Sigmoid colon (tissue), 7 donors: ENCODE results near the gene SIK2. TPM values are rescaled to one million over a fixed set of nuclear protein-coding genes. Genes with fewer than 3 reads are reported as not detected.

ENCODE experiments used
- DNase-seq: peaks from one replicate; pipeline ENCODE4 v3.0.0-alpha.2; 2019
- H3K27ac ChIP-seq, 4 donors: fragments of 200-600 bp; sonication (generic); one replicate each; pipeline ENCODE4 v1.5.1; 2016 to 2019; ENCODE audit warnings: mild to moderate bottlenecking in 1 of 4
- H3K27me3 ChIP-seq, 3 donors: fragments of 200-600 bp; sonication (generic); one replicate each; pipeline ENCODE4 v1.5.1; 2019; ENCODE audit warnings: mild to moderate bottlenecking in 1 of 3
- H3K36me3 ChIP-seq, 4 donors: fragments of 200-600 bp; sonication (generic); one replicate each; pipeline ENCODE4 v1.5.1; 2016 to 2019
- H3K4me1 ChIP-seq, 4 donors: fragments of 200-600 bp; sonication (generic); one replicate each; pipeline ENCODE4 v1.5.1; 2017 to 2019
- H3K4me3 ChIP-seq, 4 donors: fragments of 200-600 bp; sonication (generic); one replicate each; pipeline ENCODE4 v1.5.1; 2017 to 2019; ENCODE audit warnings: mild to moderate bottlenecking in 2 of 4, moderate library complexity in 1 of 4
- H3K9me3 ChIP-seq, 4 donors: fragments of 200-600 bp in 3 of 4; sonication (generic) in 3 of 4; one replicate each; pipeline versions ENCODE4 v1.5.1 to v1.6.1; 2013 to 2019
- CTCF ChIP-seq, 4 experiments: fragments of 450-650 bp in 3 of 4; fragments of 200-600 bp in 1 of 4; IDR thresholded peaks; one replicate each; pipeline ENCODE4 v1.5.1; 2016 to 2019; ENCODE audit warnings: antibody characterized with exemption in 4 of 4, mild to moderate bottlenecking in 3 of 4, moderate library complexity in 2 of 4
- EP300 ChIP-seq, 4 donors: sonication (generic); formaldehyde crosslinking; IDR thresholded peaks; one replicate each; pipeline ENCODE4 v1.6.1; 2017; ENCODE audit warnings: antibody characterized with exemption in 4 of 4
- POLR2A ChIP-seq, 2 donors: fragments of 450-650 bp; IDR thresholded peaks; one replicate each; pipeline ENCODE4 v1.6.1; 2016; ENCODE audit warnings: antibody characterized with exemption in 2 of 2, mild to moderate bottlenecking in 2 of 2, moderate library complexity in 2 of 2
- POLR2AphosphoS5 ChIP-seq, 4 donors: sonication (generic); formaldehyde crosslinking; IDR thresholded peaks; one replicate each; pipeline ENCODE4 v1.6.1; 2017; ENCODE audit warnings: antibody characterized with exemption in 4 of 4
- WGBS, 2 donors: extraction: QIAGEN DNeasy Blood & Tissue Kit; methylation state at CpG; one replicate each; pipeline ENCODE4 v1.1.7; 2013; 5-methylcytosine and 5-hydroxymethylcytosine counted together
- intact Hi-C: fragments of 100-400 bp; cut with DNase I; formaldehyde crosslinking; loops from one replicate; pipeline ENCODE4 v1.15.1; 2023
- polyA plus RNA-seq, 3 donors: library from polyadenylated mRNA; stranded (reverse); fragments of 200-250 nt; gene quantifications; one replicate each; pipeline ENCODE4 v1.2.3, GENCODE V29; 2013
- total RNA-seq, 4 donors: library from RNA; depleted of rRNA; stranded (reverse); fragments of >200 nt; gene quantifications; one replicate each; pipeline ENCODE4 v1.1.0, GENCODE V29; 2016
- donor health status: healthy with polysubstance abuse.
- donor health status: Bipolar disorder and iron deficiency.
- donor health status: healthy.

SIK2 gene
- total and polyA plus RNA-seq, 7 donors = 4.8 to 14.1 (median 10.7) TPM

- intact Hi-C loops = no loop called here
- Histone ChIP-seq H3K27me3 (no peaks in the 10 kb centered on the region), H3K9me3 (no peaks in the 10 kb centered on the region), H3K4me1 (peaks cover 0 to 16% (median 13%) of the 10 kb centered on the region in 4 donors), H3K36me3 (peaks cover 0 to 76% (median 12%) of the 10 kb centered on the region in 4 donors), H3K27ac (no peak overlapping the region), H3K4me3 (no peak overlapping the region)
- DNase-seq = no peak
- no peak for TF ChIP-seq POLR2AphosphoS5 (IDR thresholded peaks at IDR 0.05)
- no peak for TF ChIP-seq POLR2A (IDR thresholded peaks at IDR 0.05)
- no peak for TF ChIP-seq EP300 (IDR thresholded peaks at IDR 0.05)
- TF ChIP-seq CTCF (IDR thresholded peaks at IDR 0.05) = no peak
- WGBS, 2 donors = 96 to 97% methylated on average over 2 of the region's 2 CpGs
These were observed 141.5 kb downstream of the SIK2 start for GRCh38 chr11:111743700-111744099.

GRCh38 chr11:111745719-111746504, 143.7 kb downstream of the SIK2 start:
- no peak overlapping the region for H3K4me3 ChIP-seq
- peak overlapping the region; percentile 31 to 73 (median 62) for H3K27ac ChIP-seq
- peaks cover 5 to 87% (median 14%) of the 10 kb centered on the region in 4 donors for H3K36me3 ChIP-seq
- no peak for DNase-seq
- H3K9me3 ChIP-seq = no peaks in the 10 kb centered on the region
- TF ChIP-seq CTCF (IDR thresholded peaks at IDR 0.05) (no peak), POLR2AphosphoS5 (IDR thresholded peaks at IDR 0.05) (no peak), POLR2A (IDR thresholded peaks at IDR 0.05) (no peak), EP300 (IDR thresholded peaks at IDR 0.05) (no peak)
- H3K4me1 ChIP-seq = peaks cover 0 to 16% (median 13%) of the 10 kb centered on the region in 4 donors
- H3K27me3 ChIP-seq = no peaks in the 10 kb centered on the region
- 93 to 95% methylated on average over 6 of the region's 6 CpGs for WGBS, 2 donors
- intact Hi-C loops = no loop called here

- intact Hi-C loops = no loop called here
- DNase-seq = no peak
- no peaks in the 10 kb centered on the region for H3K27me3 ChIP-seq
- TF ChIP-seq POLR2AphosphoS5 (IDR thresholded peaks at IDR 0.05) = no peak
- TF ChIP-seq POLR2A (IDR thresholded peaks at IDR 0.05) = no peak
- no peak for TF ChIP-seq EP300 (IDR thresholded peaks at IDR 0.05)
- no peak for TF ChIP-seq CTCF (IDR thresholded peaks at IDR 0.05)
- WGBS, 2 donors = 24 to 67% methylated on average over 7 of the region's 7 CpGs
- peaks cover 0 to 16% (median 13%) of the 10 kb centered on the region in 4 donors for H3K4me1 ChIP-seq
- peaks cover 6 to 87% (median 20%) of the 10 kb centered on the region in 4 donors for H3K36me3 ChIP-seq
- no peaks in the 10 kb centered on the region for H3K9me3 ChIP-seq
- peak overlapping the region in 1 of 4 donors; percentile 9 for H3K27ac ChIP-seq
- no peak overlapping the region for H3K4me3 ChIP-seq
These were observed 146.0 kb downstream of the SIK2 start for GRCh38 chr11:111748035-111748804.

GRCh38 chr11:111749646-111750045, 147.4 kb downstream of the SIK2 start:
- no peaks in the 10 kb centered on the region for H3K27me3 ChIP-seq
- no peak overlapping the region for H3K27ac ChIP-seq
- intact Hi-C loops = no loop called here
- H3K36me3 ChIP-seq = peaks cover 18 to 87% (median 27%) of the 10 kb centered on the region in 4 donors
- no peak for DNase-seq
- peaks cover 0 to 14% (median 12%) of the 10 kb centered on the region in 4 donors for H3K4me1 ChIP-seq
- H3K4me3 ChIP-seq = no peak overlapping the region
- TF ChIP-seq POLR2A (IDR thresholded peaks at IDR 0.05) = no peak
- TF ChIP-seq CTCF (IDR thresholded peaks at IDR 0.05) = no peak
- TF ChIP-seq EP300 (IDR thresholded peaks at IDR 0.05) = no peak
- no peaks in the 10 kb centered on the region for H3K9me3 ChIP-seq
